ENCODE results near the gene PTPRT. TPM values are rescaled to one million over a fixed set of nuclear protein-coding genes. Genes with fewer than 3 reads are reported as not detected.

PTPRT gene
- total RNA-seq, 2 donors from 2014 or later, result 0.11 to 0.35 TPM

- H3K27ac ChIP-seq, result no peak overlapping the region
- peaks cover 0 to 16% of the 10 kb centered on the region in 2 donors for H3K4me1 ChIP-seq
- DNase-seq (ENCODE audit: low spot score), result peak; percentile 86
- no peak overlapping the region for H3K4me3 ChIP-seq
- H3K27me3 ChIP-seq, result peaks cover 5 to 10% of the 10 kb centered on the region in 2 donors
- TF ChIP-seq, protein P1, sequence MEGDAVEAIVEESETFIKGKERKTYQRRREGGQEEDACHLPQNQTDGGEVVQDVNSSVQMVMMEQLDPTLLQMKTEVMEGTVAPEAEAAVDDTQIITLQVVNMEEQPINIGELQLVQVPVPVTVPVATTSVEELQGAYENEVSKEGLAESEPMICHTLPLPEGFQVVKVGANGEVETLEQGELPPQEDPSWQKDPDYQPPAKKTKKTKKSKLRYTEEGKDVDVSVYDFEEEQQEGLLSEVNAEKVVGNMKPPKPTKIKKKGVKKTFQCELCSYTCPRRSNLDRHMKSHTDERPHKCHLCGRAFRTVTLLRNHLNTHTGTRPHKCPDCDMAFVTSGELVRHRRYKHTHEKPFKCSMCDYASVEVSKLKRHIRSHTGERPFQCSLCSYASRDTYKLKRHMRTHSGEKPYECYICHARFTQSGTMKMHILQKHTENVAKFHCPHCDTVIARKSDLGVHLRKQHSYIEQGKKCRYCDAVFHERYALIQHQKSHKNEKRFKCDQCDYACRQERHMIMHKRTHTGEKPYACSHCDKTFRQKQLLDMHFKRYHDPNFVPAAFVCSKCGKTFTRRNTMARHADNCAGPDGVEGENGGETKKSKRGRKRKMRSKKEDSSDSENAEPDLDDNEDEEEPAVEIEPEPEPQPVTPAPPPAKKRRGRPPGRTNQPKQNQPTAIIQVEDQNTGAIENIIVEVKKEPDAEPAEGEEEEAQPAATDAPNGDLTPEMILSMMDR (IDR thresholded peaks at IDR 0.05), result peak; percentile 93 to 95
- H3K9me3 ChIP-seq, result no peaks in the 10 kb centered on the region
- H3K36me3 ChIP-seq, result no peaks in the 10 kb centered on the region
Observed at GRCh38 chr20:43187476-43188233, 2.1 kb downstream of the PTPRT start.

- Histone ChIP-seq H3K4me3 (no peak overlapping the region), H3K36me3 (no peaks in the 10 kb centered on the region), H3K27me3 (peaks cover 5 to 10% of the 10 kb centered on the region in 2 donors), H3K27ac (no peak overlapping the region), H3K9me3 (no peaks in the 10 kb centered on the region), H3K4me1 (peaks cover 0 to 16% of the 10 kb centered on the region in 2 donors)
- DNase-seq (ENCODE audit: low spot score), result no peak
- TF ChIP-seq, protein P1 (IDR thresholded peaks at IDR 0.05), result no peak
Observed at GRCh38 chr20:43186312-43186711, 3.4 kb downstream of the PTPRT start.

GRCh38 chr20:43185901-43186300 lies 3.8 kb downstream of the PTPRT start:
- TF ChIP-seq, protein P1 (IDR thresholded peaks at IDR 0.05), result no peak
- H3K4me1 ChIP-seq, result peaks cover 0 to 16% of the 10 kb centered on the region in 2 donors
- no peak for DNase-seq (ENCODE audit: low spot score)
- no peaks in the 10 kb centered on the region for H3K9me3 ChIP-seq
- no peak overlapping the region for H3K4me3 ChIP-seq
- peaks cover 5 to 10% of the 10 kb centered on the region in 2 donors for H3K27me3 ChIP-seq
- H3K27ac ChIP-seq, result no peak overlapping the region
- no peaks in the 10 kb centered on the region for H3K36me3 ChIP-seq

GRCh38 chr20:43183536-43184070 lies 6.1 kb downstream of the PTPRT start:
- Histone ChIP-seq H3K27ac (no peak overlapping the region), H3K36me3 (no peaks in the 10 kb centered on the region), H3K9me3 (no peaks in the 10 kb centered on the region), H3K4me3 (no peak overlapping the region), H3K4me1 (peaks cover 0 to 7% of the 10 kb centered on the region in 2 donors), H3K27me3 (peaks cover 0 to 6% of the 10 kb centered on the region in 2 donors)
- DNase-seq (ENCODE audit: low spot score), result no peak
- TF ChIP-seq, protein P1 (IDR thresholded peaks at IDR 0.05), result no peak

DNA sequence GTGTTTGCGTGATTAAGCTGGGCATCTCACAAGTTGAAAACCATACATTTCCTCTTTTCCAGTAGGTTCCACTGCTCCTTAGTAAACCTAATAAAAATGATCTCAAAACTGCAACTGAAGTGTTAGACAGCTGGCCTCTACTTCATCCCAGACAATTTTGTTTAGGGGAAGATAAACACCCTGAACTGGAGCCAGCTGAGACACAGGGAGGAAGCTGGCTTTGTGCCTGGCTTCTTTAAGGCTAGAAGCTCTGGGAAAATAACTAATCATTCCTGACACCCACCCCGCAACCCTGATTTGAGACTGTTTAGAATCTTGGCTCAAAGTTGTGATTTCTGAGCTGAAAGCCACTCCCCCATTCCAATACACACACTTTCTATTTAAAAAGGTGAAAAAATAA lies 11.6 kb downstream of the PTPRT start:
- no peaks in the 10 kb centered on the region for H3K4me1 ChIP-seq
- H3K9me3 ChIP-seq, result no peaks in the 10 kb centered on the region
- TF ChIP-seq, protein P1 (IDR thresholded peaks at IDR 0.05), result no peak
- DNase-seq (ENCODE audit: low spot score), result no peak
- no peaks in the 10 kb centered on the region for H3K36me3 ChIP-seq
- H3K27me3 ChIP-seq, result no peaks in the 10 kb centered on the region
- no peak overlapping the region for H3K27ac ChIP-seq
- H3K4me3 ChIP-seq, result no peak overlapping the region
